Renal cortical epithelial cell (primary cell): Measurements from ENCODE around the gene RNU7-1. TPM values are rescaled to one million over a fixed set of nuclear protein-coding genes. Genes with fewer than 3 reads are reported as not detected.

Source experiments
- DNase-seq: peaks from one replicate; pipeline ENCODE4 v3.0.0-alpha.2; 2011; ENCODE audit warnings: low read depth
- total RNA-seq: library from RNA; depleted of rRNA; stranded (reverse); fragments of >200 nt; gene quantifications from 2 replicates; pipeline ENCODE4 v1.2.3, GENCODE V29; 2014

RNU7-1 gene
- total RNA-seq, 1 donor from 2014 or later, result not detected

DNA sequence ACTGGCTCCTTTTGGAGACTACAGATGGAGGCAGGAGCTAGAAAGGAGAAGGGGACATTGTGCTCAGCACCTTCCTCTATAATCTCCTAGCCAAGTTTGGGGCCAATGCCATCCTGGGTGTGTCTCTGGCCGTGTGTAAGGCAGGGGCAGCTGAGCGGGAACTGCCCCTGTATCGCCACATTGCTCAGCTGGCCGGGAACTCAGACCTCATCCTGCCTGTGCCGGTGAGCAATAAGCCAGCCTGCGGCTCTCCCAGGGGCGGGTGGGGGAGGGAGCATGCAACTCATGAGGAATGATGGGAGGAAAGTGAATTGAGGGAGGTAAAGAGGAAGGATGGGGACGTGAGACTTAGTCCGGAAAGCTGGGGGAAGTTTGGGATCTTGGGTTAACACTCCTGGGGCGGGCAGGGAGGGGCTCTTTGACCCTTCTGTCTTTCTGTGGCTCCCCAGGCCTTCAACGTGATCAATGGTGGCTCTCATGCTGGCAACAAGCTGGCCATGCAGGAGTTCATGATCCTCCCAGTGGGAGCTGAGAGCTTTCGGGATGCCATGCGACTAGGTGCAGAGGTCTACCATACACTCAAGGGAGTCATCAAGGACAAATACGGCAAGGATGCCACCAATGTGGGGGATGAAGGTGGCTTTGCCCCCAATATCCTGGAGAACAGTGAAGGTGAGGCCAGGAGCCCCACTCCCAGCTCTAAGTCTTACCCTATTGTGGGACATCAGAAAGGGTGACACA lies 26.0 kb upstream of the RNU7-1 start:
- DNase-seq, result no peak

DNA sequence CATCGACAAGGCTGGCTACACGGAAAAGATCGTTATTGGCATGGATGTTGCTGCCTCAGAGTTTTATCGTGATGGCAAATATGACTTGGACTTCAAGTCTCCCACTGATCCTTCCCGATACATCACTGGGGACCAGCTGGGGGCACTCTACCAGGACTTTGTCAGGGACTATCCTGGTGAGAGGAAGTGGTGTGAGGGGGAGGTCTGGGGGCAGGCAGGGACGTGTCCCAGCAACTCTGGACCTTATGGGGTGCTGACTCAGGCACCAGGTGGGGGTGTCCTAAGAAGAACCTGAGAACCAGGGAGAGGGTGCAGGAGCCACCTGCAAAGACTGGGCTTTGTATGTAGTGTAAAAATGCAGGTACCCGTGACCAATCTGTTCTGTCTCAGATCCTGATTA lies 24.0 kb upstream of the RNU7-1 start:
- DNase-seq, result no peak

DNA sequence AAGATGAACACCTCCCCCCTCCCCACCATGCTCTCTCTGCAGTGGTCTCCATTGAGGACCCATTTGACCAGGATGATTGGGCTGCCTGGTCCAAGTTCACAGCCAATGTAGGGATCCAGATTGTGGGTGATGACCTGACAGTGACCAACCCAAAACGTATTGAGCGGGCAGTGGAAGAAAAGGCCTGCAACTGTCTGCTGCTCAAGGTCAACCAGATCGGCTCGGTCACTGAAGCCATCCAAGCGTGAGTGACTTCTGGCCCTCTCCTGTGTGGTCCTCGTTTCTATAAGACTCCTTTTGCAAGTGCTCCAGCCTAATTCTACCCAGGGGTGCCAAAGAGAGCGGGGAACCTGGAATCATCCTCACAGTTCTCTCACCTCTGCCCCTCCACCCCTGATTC lies 22.1 kb upstream of the RNU7-1 start:
- no peak for DNase-seq

DNA sequence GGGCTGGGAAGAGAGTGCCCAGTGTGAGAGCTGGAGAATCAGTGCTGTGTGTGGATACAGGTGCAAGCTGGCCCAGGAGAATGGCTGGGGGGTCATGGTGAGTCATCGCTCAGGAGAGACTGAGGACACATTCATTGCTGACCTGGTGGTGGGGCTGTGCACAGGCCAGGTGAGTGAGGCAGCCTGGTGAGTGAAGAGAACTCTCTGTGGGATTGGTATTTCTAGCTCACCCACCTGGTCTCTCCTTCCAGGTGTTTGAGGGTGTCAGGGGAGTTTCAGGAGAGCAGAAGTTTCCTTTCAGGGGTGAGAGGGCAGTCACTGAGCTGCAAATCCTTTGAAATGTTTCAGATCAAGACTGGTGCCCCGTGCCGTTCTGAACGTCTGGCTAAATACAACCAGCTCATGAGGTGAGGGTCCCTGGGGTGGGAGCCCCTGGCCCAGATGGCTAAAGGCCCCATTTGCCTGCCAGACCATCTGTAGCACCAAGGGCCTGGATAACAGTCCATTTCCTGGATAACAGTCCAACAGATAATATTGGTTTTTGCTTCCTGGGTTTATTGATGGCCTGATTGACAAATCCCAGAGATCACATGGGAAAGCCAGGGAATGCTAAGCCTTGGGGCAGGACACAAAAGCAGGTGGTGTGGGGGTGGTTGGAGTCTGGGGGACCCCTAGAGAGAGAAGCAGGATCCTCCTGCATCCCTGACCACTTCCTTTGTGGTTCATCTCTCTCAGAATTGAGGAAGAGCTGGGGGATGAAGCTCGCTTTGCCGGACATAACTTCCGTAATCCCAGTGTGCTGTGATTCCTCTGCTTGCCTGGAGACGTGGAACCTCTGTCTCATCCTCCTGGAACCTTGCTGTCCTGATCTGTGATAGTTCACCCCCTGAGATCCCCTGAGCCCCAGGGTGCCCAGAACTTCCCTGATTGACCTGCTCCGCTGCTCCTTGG lies 21.3 kb upstream of the RNU7-1 start:
- peak; percentile 30 for DNase-seq

DNA sequence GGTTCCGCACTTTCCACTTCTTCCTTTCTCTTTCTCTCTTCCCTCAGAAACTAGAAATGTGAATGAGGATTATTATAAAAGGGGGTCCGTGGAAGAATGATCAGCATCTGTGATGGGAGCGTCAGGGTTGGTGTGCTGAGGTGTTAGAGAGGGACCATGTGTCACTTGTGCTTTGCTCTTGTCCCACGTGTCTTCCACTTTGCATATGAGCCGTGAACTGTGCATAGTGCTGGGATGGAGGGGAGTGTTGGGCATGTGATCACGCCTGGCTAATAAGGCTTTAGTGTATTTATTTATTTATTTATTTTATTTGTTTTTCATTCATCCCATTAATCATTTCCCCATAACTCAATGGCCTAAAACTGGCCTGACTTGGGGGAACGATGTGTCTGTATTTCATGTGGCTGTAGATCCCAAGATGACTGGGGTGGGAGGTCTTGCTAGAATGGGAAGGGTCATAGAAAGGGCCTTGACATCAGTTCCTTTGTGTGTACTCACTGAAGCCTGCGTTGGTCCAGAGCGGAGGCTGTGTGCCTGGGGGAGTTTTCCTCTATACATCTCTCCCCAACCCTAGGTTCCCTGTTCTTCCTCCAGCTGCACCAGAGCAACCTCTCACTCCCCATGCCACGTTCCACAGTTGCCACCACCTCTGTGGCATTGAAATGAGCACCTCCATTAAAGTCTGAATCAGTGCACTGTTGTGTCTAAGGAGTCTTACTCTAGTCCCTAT lies 20.4 kb upstream of the RNU7-1 start:
- DNase-seq, result no peak

DNA sequence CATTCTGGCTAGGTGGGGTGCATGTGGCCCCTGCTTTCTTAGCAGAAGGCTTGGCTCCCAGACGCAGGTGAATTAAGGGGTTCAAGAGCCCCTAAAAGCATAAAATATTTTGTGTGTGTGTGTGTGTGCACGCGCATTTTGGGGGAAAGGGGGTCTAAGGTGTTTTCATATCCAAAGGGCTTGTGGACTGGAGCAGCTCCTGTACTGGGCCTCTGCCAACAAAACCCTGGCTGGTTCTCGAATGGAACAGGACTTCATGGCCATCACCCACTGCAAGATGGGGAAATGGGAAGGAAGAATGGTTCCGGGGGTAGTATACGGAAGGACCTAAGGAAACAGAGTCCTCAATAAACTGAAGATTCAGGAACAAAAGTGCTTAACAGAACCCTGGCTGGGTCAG lies 19.8 kb upstream of the RNU7-1 start:
- DNase-seq, result no peak

DNA sequence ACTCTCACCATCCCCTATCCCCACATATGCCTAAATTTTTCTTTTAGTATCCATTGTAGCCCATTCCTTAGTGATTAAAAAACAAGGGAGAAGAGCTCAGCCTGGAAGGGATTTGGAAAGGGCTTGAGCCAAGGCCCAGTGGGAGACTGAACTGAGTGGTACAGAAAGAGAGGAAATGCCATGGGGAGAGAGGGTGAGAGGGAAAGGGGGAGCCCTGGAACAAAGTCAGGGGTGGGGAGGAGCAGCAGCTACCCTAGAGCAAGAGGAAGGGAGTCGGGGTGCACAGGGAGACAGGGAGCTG lies 18.4 kb upstream of the RNU7-1 start:
- DNase-seq, result no peak

DNA sequence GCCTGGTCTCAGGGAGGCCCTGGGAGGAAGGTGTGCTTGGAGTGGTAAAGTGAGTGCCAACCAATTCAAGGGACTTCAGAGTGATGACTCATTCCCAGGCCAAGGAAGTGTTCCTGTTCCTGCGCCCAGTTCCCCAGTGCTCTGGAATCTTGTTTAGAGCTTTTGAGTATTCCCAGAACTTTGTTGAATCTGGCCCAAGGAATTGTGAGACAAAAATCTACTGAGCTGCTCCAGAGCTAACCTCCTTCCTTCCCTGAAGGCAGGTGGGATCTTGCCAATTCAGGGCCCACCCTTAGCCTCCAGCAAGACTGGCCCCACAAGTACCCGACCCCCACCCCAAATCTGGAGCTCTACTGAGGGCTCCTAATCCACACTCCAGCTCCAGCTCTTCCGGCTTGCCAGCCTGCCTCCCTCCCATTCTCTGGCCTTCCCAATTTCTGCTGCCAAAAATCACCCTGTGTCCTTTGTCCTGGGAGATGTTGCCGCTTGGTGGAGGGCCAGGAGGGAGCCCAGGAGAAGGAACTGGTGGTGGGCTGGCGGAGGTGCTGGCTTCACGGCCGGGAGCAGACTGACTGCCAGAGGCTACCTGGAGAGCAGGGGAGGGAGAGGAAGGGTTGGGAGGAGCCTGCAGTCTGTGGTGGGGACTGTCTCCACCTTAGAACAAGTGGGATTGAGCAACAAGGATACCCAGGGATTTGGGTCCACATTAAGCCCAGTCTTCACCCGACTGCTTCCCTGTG lies 17.9 kb upstream of the RNU7-1 start:
- DNase-seq, result peak; percentile 93

DNA sequence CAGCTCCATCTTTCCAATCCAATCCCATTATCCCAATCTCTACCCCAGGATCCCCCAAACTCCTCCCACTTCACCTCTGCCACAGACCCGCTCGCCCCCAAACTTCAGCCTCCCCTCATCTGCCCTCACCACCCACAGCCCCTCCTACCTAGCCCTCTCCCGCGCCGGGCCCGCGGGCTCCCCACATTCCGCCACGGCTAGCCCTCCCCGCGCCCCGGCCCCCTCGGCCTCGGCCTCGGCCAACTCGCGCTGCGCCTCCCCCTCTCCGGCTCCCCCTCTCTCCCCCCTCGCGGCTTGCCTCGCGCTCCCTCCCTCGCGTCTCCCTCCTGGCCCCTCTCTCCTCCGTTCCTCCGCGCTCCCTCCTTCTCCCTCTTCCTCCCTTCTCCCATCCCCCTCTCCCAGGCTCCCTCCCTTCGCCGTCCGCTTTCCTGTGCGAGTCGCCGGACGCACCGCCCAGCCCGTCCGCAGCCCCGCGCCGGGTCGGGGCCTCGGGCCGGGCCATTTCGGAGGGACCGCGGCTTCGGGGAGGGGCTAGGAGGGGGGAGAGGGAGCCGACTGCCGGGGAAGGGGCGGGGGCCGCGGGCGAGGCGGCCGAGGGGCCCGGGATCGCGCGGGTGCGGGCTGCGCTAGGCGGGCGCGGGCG lies 16.1 kb upstream of the RNU7-1 start, which contains the start of gene ATN1:
Gene ATN1, plus strand, starts transcription at position 581 of the 643 bp plus-strand sequence. CDS start 6,043 bp downstream, outside the sequence.
- peak; percentile 41 for DNase-seq

DNA sequence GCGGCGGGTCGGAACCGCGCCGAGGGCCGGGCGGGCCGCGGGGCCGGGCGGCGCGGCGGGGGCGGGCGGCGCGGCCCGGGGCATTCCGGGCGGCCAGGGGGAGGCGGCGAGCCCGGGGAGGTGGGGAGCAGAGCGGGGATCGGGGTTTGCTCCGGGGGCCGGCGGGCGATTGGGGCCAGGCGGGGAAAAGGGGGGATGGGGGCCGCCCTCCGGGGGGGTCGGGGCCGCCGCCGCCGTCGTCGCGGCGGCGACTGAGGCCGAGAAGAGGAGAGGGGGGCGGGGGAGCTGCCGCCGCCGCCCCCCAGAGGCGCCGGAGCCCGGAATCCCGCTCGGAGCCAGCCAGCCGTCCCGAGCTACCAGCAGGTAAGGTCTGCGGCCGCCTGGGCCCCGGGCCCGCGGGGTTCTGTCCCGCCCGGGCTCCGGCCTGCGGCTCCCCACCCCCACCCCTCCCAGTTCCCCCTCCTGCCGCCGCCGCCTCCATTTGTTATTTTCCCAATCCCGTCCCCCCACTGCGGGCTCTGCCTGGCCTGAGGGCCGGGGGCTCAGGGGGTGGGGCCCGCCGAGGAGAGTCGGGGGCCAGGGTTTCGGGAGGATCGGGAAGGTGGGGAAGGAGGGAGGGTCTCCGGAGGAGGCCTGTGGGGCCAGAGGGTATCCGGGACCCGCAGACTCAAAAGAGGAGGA lies 15.5 kb upstream of the RNU7-1 start:
- no peak for DNase-seq

DNA sequence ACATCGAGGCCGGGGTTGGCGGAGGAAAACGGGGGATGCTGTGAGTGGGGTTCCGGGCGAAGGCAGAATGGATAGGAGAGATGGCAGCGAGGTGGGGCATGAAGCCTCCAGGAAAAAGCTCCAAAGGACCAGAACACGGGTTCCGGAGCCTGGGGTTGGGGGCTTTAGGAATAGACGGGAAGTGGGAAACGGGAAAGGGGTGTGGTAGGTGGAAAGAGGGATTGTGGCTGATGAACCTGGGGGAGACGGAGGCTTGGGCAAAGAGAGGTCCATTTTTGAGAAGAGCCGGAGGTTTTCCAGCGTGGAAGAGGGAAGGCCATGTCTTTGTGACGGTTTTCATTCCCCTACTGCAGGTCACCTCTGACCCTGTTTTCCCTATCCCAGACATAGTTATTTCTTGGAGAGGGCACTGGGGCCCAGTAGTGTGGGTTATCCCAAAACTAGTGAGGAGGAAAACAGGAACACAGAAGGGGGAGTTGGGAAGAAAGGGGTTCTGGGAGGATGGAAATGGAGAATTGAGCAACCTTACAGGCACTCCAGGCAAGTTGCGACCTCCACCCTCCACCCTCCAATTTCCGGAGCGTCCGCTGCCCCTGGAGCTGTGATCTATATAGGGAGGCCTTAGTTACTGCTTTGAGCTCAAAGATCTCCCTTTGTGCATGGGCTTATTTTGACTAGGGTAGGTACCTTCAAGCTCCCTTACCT lies 14.8 kb upstream of the RNU7-1 start:
- no peak for DNase-seq

DNA sequence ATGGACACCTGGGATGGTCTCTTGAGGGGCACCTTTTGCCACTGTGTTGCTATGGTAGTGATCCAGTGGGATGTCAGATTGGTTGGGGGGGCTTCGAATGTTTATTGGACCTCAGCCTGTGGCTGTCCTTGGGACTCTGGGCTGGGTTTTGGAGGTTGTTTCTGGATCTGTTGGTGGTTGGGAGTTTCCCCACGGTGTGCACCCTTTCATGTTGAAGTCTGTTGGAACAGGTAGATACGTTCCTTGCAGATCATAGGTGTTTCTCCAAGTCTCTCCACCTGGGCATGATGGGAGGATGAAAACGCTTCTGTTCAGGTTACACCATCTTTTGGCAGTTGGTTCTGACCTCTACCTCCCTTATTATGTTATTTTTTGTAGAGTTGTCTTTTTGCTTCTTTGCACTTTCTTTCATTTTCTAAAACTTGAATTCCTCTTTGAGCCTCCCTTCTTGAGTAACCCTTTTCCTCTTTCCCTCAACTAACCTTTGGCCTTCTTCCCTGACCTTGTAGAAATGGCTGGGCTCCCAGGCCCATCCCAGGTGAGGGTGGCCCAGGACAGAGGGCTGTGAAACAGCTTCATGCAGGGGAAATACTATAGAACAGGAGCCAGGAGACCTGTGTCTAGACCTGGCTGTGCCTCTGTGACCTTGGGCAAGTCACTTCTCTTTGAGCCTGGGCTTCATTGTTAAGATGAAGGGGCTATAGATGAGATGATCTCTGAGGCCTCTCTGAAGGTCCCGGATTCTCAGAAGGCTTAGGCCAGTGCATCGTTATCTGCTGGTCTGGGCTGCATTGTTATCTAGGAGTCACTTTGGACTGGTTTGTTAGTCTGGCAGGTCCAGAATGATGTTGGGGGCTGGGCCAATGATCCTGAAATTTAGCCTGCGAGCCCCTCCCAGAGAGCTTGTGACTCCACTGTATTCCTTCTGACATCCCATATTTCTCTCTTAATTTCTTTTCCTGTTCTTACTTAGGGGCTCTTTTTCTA lies 13.9 kb upstream of the RNU7-1 start:
- no peak for DNase-seq

DNA sequence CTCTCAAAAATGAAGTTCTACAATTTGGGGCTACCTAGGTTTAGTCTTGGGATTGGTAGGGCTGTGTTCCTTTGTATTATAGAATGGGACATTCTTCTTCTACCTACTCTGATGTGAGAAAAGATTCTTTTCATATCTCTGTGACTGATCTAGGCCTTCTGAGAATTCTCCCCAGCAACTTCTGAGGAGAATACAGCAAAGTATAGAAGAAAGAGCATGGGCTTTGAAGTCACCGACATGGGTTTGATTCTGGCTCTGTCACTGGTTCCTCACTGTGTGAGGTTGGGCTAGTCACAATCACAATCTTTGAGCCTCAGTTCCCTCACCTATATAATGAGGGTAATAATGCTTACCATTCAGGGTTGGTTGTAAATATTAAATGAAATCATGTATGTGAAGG lies 10.8 kb upstream of the RNU7-1 start:
- no peak for DNase-seq

DNA sequence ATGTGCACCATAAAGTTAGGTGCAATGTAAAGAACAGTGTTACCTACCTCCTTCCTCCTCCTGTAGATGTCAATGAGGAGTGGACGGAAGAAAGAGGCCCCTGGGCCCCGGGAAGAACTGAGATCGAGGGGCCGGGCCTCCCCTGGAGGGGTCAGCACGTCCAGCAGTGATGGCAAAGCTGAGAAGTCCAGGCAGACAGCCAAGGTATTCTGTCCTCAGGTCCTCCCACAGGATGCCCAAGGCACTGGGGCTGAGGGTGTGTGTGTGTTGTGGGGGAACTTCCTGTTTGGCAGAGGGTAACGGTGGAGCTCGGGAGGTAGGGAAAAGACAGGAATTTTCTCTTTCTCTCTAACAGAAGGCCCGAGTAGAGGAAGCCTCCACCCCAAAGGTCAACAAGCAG lies 9.5 kb upstream of the RNU7-1 start:
- peak; percentile 41 for DNase-seq

DNA sequence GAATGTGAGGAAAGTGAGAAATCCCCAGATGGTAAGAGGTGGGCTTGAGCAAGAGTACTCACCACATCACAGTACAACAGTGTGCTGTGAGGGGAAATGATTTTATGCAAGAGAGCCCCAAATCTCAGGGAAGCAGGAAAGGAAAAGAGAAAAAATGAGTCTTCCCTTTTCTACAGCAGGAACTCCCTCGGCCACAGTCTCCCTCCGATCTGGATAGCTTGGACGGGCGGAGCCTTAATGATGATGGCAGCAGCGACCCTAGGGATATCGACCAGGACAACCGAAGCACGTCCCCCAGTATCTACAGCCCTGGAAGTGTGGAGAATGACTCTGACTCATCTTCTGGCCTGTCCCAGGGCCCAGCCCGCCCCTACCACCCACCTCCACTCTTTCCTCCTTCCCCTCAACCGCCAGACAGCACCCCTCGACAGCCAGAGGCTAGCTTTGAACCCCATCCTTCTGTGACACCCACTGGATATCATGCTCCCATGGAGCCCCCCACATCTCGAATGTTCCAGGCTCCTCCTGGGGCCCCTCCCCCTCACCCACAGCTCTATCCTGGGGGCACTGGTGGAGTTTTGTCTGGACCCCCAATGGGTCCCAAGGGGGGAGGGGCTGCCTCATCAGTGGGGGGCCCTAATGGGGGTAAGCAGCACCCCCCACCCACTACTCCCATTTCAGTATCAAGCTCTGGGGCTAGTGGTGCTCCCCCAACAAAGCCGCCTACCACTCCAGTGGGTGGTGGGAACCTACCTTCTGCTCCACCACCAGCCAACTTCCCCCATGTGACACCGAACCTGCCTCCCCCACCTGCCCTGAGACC lies 8.0 kb upstream of the RNU7-1 start:
- no peak for DNase-seq

DNA sequence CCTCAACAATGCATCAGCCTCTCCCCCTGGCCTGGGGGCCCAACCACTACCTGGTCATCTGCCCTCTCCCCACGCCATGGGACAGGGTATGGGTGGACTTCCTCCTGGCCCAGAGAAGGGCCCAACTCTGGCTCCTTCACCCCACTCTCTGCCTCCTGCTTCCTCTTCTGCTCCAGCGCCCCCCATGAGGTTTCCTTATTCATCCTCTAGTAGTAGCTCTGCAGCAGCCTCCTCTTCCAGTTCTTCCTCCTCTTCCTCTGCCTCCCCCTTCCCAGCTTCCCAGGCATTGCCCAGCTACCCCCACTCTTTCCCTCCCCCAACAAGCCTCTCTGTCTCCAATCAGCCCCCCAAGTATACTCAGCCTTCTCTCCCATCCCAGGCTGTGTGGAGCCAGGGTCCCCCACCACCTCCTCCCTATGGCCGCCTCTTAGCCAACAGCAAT lies 7.4 kb upstream of the RNU7-1 start:
- DNase-seq, result no peak

DNA sequence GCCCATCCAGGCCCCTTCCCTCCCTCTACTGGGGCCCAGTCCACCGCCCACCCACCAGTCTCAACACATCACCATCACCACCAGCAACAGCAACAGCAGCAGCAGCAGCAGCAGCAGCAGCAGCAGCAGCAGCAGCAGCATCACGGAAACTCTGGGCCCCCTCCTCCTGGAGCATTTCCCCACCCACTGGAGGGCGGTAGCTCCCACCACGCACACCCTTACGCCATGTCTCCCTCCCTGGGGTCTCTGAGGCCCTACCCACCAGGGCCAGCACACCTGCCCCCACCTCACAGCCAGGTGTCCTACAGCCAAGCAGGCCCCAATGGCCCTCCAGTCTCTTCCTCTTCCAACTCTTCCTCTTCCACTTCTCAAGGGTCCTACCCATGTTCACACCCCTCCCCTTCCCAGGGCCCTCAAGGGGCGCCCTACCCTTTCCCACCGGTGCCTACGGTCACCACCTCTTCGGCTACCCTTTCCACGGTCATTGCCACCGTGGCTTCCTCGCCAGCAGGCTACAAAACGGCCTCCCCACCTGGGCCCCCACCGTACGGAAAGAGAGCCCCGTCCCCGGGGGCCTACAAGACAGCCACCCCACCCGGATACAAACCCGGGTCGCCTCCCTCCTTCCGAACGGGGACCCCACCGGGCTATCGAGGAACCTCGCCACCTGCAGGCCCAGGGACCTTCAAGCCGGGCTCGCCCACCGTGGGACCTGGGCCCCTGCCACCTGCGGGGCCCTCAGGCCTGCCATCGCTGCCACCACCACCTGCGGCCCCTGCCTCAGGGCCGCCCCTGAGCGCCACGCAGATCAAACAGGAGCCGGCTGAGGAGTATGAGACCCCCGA lies 6.8 kb upstream of the RNU7-1 start:
- no peak for DNase-seq
